Measurements from ENCODE around the gene HTT.
A peak's percentile ranks its signal among the peaks of the same experiment; 100 is the strongest.

HTT gene

GRCh38 chr4:3285558-3286334, 211.3 kb downstream of the HTT start:
- Histone ChIP-seq H3K27ac (replicated peaks) (no peak overlapping the region), H3K4me3 (replicated peaks; ENCODE audit: insufficient read depth, low read length) (no peak overlapping the region), H3K27me3 (ENCODE audit: insufficient read depth, poor library complexity, severe bottlenecking) (no peaks in the 10 kb centered on the region)
- TF ChIP-seq SPI1 (IDR thresholded peaks at IDR 0.05; ENCODE audit: borderline replicate concordance, low read depth), result peak; percentile 68; the same call in 1 of the 2 replicates
- no peak for TF ChIP-seq GABPA (IDR thresholded peaks at IDR 0.05; ENCODE audit: low read depth)
- DNase-seq (ENCODE audit: low read depth in 1 of 2, low spot score in 1 of 2), result peak; percentile 66 to 74

GRCh38 chr4:3286335-3287175, 212.1 kb downstream of the HTT start:
- TF ChIP-seq POLR2AphosphoS5 (IDR thresholded peaks at IDR 0.05; ENCODE audit: low read depth) (no peak), CTCF (IDR thresholded peaks at IDR 0.05; ENCODE audit: insufficient read depth, low read length) (no peak), GABPA (IDR thresholded peaks at IDR 0.05; ENCODE audit: low read depth) (no peak), SPI1 (IDR thresholded peaks at IDR 0.05; ENCODE audit: borderline replicate concordance, low read depth) (no peak), REST (IDR thresholded peaks at IDR 0.05; ENCODE audit: insufficient replicate concordance, low read depth) (no peak)
- Histone ChIP-seq H3K4me3 (replicated peaks; ENCODE audit: insufficient read depth, low read length) (no peak overlapping the region), H3K27ac (replicated peaks) (no peak overlapping the region)

GRCh38 chr4:3287271-3287971, 212.9 kb downstream of the HTT start:
- Histone ChIP-seq H3K4me3 (replicated peaks; ENCODE audit: insufficient read depth, low read length) (no peak overlapping the region), H3K27me3 (ENCODE audit: insufficient read depth, poor library complexity, severe bottlenecking) (peaks cover 2% of the 10 kb centered on the region), H3K27ac (replicated peaks) (no peak overlapping the region)
- TF ChIP-seq REST (IDR thresholded peaks at IDR 0.05; ENCODE audit: insufficient replicate concordance, low read depth) (no peak), GABPA (IDR thresholded peaks at IDR 0.05; ENCODE audit: low read depth) (no peak), SPI1 (IDR thresholded peaks at IDR 0.05; ENCODE audit: borderline replicate concordance, low read depth) (no peak), CTCF (IDR thresholded peaks at IDR 0.05; ENCODE audit: insufficient read depth, low read length) (no peak), POLR2AphosphoS5 (IDR thresholded peaks at IDR 0.05; ENCODE audit: low read depth) (no peak)
- DNase-seq (ENCODE audit: low read depth in 1 of 2, low spot score in 1 of 2), result no peak

More at GRCh38 chr4:3286335-3287175, 212.1 kb downstream of the HTT start:
- H3K27me3 ChIP-seq (ENCODE audit: insufficient read depth, poor library complexity, severe bottlenecking), result peaks cover 2% of the 10 kb centered on the region
- no peak for DNase-seq (ENCODE audit: low read depth in 1 of 2, low spot score in 1 of 2)
